GM12891 (cell line): ENCODE data around the gene NOX4.
"Not testable (repeated sequence)": the region's sequence is repeated elsewhere in the genome, so short reads cannot be mapped to it uniquely, and the experiment has no call there.

Experiments used
- PAX5 ChIP-seq: IDR thresholded peaks from 2 replicates; pipeline ENCODE4 v1.6.1; 2011; ENCODE audit warnings: low read length, moderate library complexity, mild to moderate bottlenecking; ENCODE audit not compliant: insufficient read depth, severe bottlenecking
- POLR2A ChIP-seq: IDR thresholded peaks from 2 replicates; pipeline ENCODE4 v1.6.1; 2011; ENCODE audit warnings: low read depth, low read length, control low read depth
- POLR2AphosphoS5 ChIP-seq: IDR thresholded peaks from 2 replicates; pipeline ENCODE4 v1.6.1; 2011; ENCODE audit warnings: low read depth, low read length, control low read depth

GRCh38 chr11:89331940-89332339 is 159.2 kb downstream of the NOX4 start:
- TF ChIP-seq POLR2A, POLR2AphosphoS5, PAX5: not testable (repeated sequence)
